Measurements from ENCODE around the gene SLC16A10. TPM values are rescaled to one million over a fixed set of nuclear protein-coding genes. Genes with fewer than 3 reads are reported as not detected.

SLC16A10 gene
- total and polyA plus RNA-seq, 2 of the 8 experiments (the other 6 are each of a cell fraction or from before 2014, with no cell fraction given) = 18.6 to 23.2 TPM

- Histone ChIP-seq H3K36me3 (ENCODE audit: control insufficient read depth in 2 of 4, insufficient read depth in 4 of 4, low read length in 3 of 4) (peaks cover 2 to 56% (median 23%) of the 10 kb centered on the region in 4 experiments; a peak in 5 of 8 replicates), H3K9me3 (ENCODE audit: insufficient read depth in 2 of 2, low read depth in 1 of 2, low read length in 1 of 2) (peaks cover 4 to 7% of the 10 kb centered on the region in 2 experiments), H3K79me2 (ENCODE audit: control insufficient read depth in 1 of 2, insufficient read depth in 2 of 2, low read length in 2 of 2) (0 out of 4 replicates have a peak, but pooled peaks cover 0 to 3% of the 10 kb centered on the region in 2 experiments), H2BK20ac (ENCODE audit: low read length) (no peak overlapping the region), H4K5ac (ENCODE audit: insufficient read length, low read depth, low read length) (no peak overlapping the region), H2BK120ac (replicated peaks; ENCODE audit: low read depth, low read length) (no peak overlapping the region), H3K27ac (ENCODE audit: low read depth, low read length) (no peak overlapping the region), H3K4ac (replicated peaks; ENCODE audit: insufficient read length, low read depth, low read length) (no peak overlapping the region), H2BK15ac (ENCODE audit: low read length) (no peak overlapping the region), H2BK12ac (ENCODE audit: low read depth, low read length) (no peak overlapping the region), H3K4me2 (ENCODE audit: insufficient read depth in 1 of 2, low read depth in 2 of 2, low read length in 2 of 2) (no peak overlapping the region), H3K9ac (replicated peaks in 1 of 4; ENCODE audit: extremely low read depth in 1 of 4, low read depth in 3 of 4, low read length in 3 of 4) (no peak overlapping the region), H3K4me1 (replicated peaks in 1 of 4; ENCODE audit: control insufficient read depth in 3 of 4, insufficient read depth in 4 of 4, low read length in 3 of 4) (no peaks in the 10 kb centered on the region), H2AFZ (ENCODE audit: low read length) (no peak overlapping the region), H3K14ac (ENCODE audit: insufficient read length) (no peak overlapping the region), H3K23ac (ENCODE audit: insufficient read length) (no peak overlapping the region), H3K23me2 (ENCODE audit: low read depth, low read length) (no peaks in the 10 kb centered on the region), H3K27me3 (replicated peaks in 1 of 4; ENCODE audit: control insufficient read depth in 3 of 4, extremely low read depth in 1 of 4, insufficient read depth in 3 of 4, low read length in 3 of 4) (no peaks in the 10 kb centered on the region), H4K20me1 (replicated peaks in 1 of 2; ENCODE audit: control insufficient read depth in 1 of 2, insufficient read depth in 2 of 2, low read length in 2 of 2) (no peaks in the 10 kb centered on the region), H4K8ac (ENCODE audit: extremely low read depth, insufficient read depth, low read length) (no peak overlapping the region), H3K18ac (ENCODE audit: extremely low read depth, low read length) (no peak overlapping the region), H4K91ac (replicated peaks; ENCODE audit: insufficient read length, low read length) (no peak overlapping the region), H2AK5ac (ENCODE audit: low read depth, low read length) (no peak overlapping the region), H2BK5ac (ENCODE audit: low read depth, low read length) (no peak overlapping the region), H3K56ac (replicated peaks; ENCODE audit: insufficient read length, low read depth, low read length) (no peak overlapping the region), H3K4me3 (ENCODE audit: extremely low read depth in 1 of 4, insufficient read depth in 2 of 4, low read depth in 3 of 4, low read length in 4 of 4) (no peak overlapping the region), H3K79me1 (ENCODE audit: low read depth, low read length) (no peaks in the 10 kb centered on the region)
- ChIA-PET CTCF (ENCODE audit: partially characterized antibody) (no interaction called here), POLR2A (ENCODE audit: partially characterized antibody) (no interaction called here)
- FAIRE-seq (no peak), DNase-seq (ENCODE audit: low read depth in 1 of 2, low spot score in 2 of 2) (no peak)
- WGBS, 2 experiments (ENCODE audit: extremely low coverage in 1 of 2, insufficient coverage in 1 of 2, insufficient read length in 1 of 2, insufficient replicate concordance in 2 of 2, low coverage in 1 of 2, low lambda C conversion rate in 2 of 2, missing lambda C conversion rate in 1 of 2) = 100% methylated on average over 2 of the region's 2 CpGs; no CpG with 5 or more reads in 1 of the 2 experiments
- TF ChIP-seq, protein P1, sequence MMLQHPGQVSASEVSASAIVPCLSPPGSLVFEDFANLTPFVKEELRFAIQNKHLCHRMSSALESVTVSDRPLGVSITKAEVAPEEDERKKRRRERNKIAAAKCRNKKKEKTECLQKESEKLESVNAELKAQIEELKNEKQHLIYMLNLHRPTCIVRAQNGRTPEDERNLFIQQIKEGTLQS (IDR thresholded peaks at IDR 0.05; ENCODE audit: insufficient read depth, low read depth, low read length) = no peak
- TF ChIP-seq CTBP2 (IDR thresholded peaks at IDR 0.05; ENCODE audit: borderline replicate concordance, insufficient read depth, insufficient read length, low read length) (no peak), BCL11A (IDR thresholded peaks at IDR 0.05; ENCODE audit: low read depth in 2 of 2, low read length in 2 of 2) (no peak), CEBPB (IDR thresholded peaks at IDR 0.05; ENCODE audit: low read depth, low read length) (no peak), SP1 (IDR thresholded peaks at IDR 0.05; ENCODE audit: low read depth, low read length) (no peak), EP300 (IDR thresholded peaks at IDR 0.05; ENCODE audit: borderline replicate concordance in 1 of 2, low read depth in 2 of 2, low read length in 2 of 2) (no peak), SP4 (IDR thresholded peaks at IDR 0.05; ENCODE audit: low read length) (no peak), EZH2 (IDR thresholded peaks at IDR 0.05; ENCODE audit: low read depth, low read length, severe bottlenecking) (no peak), CHD1 (IDR thresholded peaks at IDR 0.05; ENCODE audit: low read depth, low read length) (no peak), ATF2 (IDR thresholded peaks at IDR 0.05; ENCODE audit: low read length) (no peak), BACH1 (IDR thresholded peaks at IDR 0.05; ENCODE audit: low read length) (no peak), SRF (IDR thresholded peaks at IDR 0.05; ENCODE audit: low read depth, low read length) (no peak), CREB1 (IDR thresholded peaks at IDR 0.05) (no peak)
These were observed 191.4 kb downstream of the SLC16A10 start for GRCh38 chr6:111278731-111279130.
